SK-N-SH (cell line): ENCODE data around the gene SUMF1. TPM values are rescaled to one million over a fixed set of nuclear protein-coding genes. Genes with fewer than 3 reads are reported as not detected.

Source experiments
- CTCF ChIA-PET: fragments of 300-600, 350-600 bp; formaldehyde crosslinking; extraction: SDS; loops from one replicate; lab custom pipeline; 2021; lab: Yijun Ruan, JAX
- POLR2A ChIA-PET: fragments of 350-600 bp; sonication (Branson Sonifier 250); formaldehyde crosslinking; extraction: SDS; loops from one replicate; lab custom pipeline; 2020; ENCODE audit warnings: antibody characterized with exemption, inconsistent platforms; lab: Yijun Ruan, JAX
- DNase-seq: peaks from one replicate; pipeline ENCODE4 v3.0.0; 2012
- H2AFZ ChIP-seq: fragments of 200-600 bp; sonication (generic); 2 replicates; pipeline ENCODE4 v1.8.1; 2016; ENCODE audit warnings: antibody characterized with exemption, mild to moderate bottlenecking, low read depth
- H3F3A ChIP-seq: fragments of 200-600 bp; sonication (generic); replicated peaks from 2 replicates; pipeline ENCODE3; 2016; ENCODE audit warnings: antibody characterized with exemption, mild to moderate bottlenecking; ENCODE audit not compliant: insufficient read depth
- H3K27ac ChIP-seq, 2 experiments: fragments of 200-500 bp in 1 of 2; fragments of 200-600 bp in 1 of 2; sonication (Bioruptor generic) in 1 of 2; sonication (generic), shearing (Covaris generic) in 1 of 2; 2 replicates each; pipeline versions ENCODE4 v1.5.1 to v1.6.1; 2014 to 2016; ENCODE audit warnings: low read depth in 2 of 2, inconsistent platforms in 1 of 2, low read length in 1 of 2, mild to moderate bottlenecking in 1 of 2, mixed read lengths in 1 of 2
- H3K27me3 ChIP-seq: fragments of 200-600 bp; sonication (generic), shearing (Covaris generic); 2 replicates; pipeline ENCODE4 v1.6.1; 2016; ENCODE audit warnings: mixed run types; ENCODE audit not compliant: insufficient read depth
- H3K36me3 ChIP-seq, 2 experiments: fragments of 200-500 bp in 1 of 2; fragments of 200-600 bp in 1 of 2; sonication (Bioruptor generic) in 1 of 2; sonication (generic) in 1 of 2; replicated peaks in 1 of 2; 2 replicates each; pipeline versions ENCODE3 to v1.5.1; 2014 to 2016; ENCODE audit warnings: low read length in 1 of 2, mild to moderate bottlenecking in 1 of 2; ENCODE audit not compliant: insufficient read depth in 2 of 2, control insufficient read depth in 1 of 2
- H3K4me1 ChIP-seq, 2 experiments: fragments of 200-500 bp in 1 of 2; fragments of 200-600 bp in 1 of 2; sonication (Bioruptor generic) in 1 of 2; sonication (generic), shearing (Covaris generic) in 1 of 2; 2 replicates each; pipeline versions ENCODE4 v1.5.1 to v1.6.1; 2014 to 2016; ENCODE audit warnings: low read depth in 1 of 2, low read length in 1 of 2, mixed run types in 1 of 2; ENCODE audit not compliant: insufficient read depth in 2 of 2, control insufficient read depth in 1 of 2
- H3K4me2 ChIP-seq: fragments of 200-600 bp; sonication (generic), shearing (Covaris generic); 2 replicates; pipeline ENCODE4 v1.6.1; 2017; ENCODE audit warnings: mixed run types
- H3K4me3 ChIP-seq, 2 experiments: fragments of 200-500 bp in 1 of 2; fragments of 200-600 bp in 1 of 2; sonication (Bioruptor generic) in 1 of 2; sonication (generic), shearing (Covaris generic) in 1 of 2; 2 replicates each; pipeline versions ENCODE4 v1.5.1 to v1.8.1; 2014 to 2016; ENCODE audit warnings: low read depth in 2 of 2, inconsistent platforms in 1 of 2, low read length in 1 of 2, mild to moderate bottlenecking in 1 of 2, mixed read lengths in 1 of 2, moderate library complexity in 1 of 2
- H3K79me2 ChIP-seq: fragments of 200-600 bp; sonication (generic); 2 replicates; pipeline ENCODE4 v1.8.1; 2017; ENCODE audit warnings: mild to moderate bottlenecking; ENCODE audit not compliant: insufficient read depth
- H3K9ac ChIP-seq: fragments of 200-600 bp; sonication (generic); 2 replicates; pipeline ENCODE4 v1.6.1; 2017; ENCODE audit warnings: mixed run types
- H3K9me2 ChIP-seq: fragments of 200-600 bp; sonication (generic); 2 replicates; pipeline ENCODE4 v1.6.1; 2017; ENCODE audit warnings: mixed run types
- H3K9me3 ChIP-seq: fragments of 200-600 bp; sonication (generic); 2 replicates; pipeline ENCODE4 v1.6.1; 2017; ENCODE audit warnings: mixed run types, mild to moderate bottlenecking, moderate library complexity
- H4K20me1 ChIP-seq: fragments of 200-600 bp; sonication (generic); 2 replicates; pipeline ENCODE4 v1.6.1; 2017; ENCODE audit warnings: mild to moderate bottlenecking, mixed run types; ENCODE audit not compliant: insufficient read depth
- CTCF ChIP-seq: fragments of 200-600 bp; sonication (generic); IDR thresholded peaks from 2 replicates; pipeline ENCODE4 v1.6.1; 2017; ENCODE audit warnings: antibody characterized with exemption, mild to moderate bottlenecking, moderate library complexity
- EP300 ChIP-seq, 2 experiments: IDR thresholded peaks; 2 replicates each; pipeline versions ENCODE4 v1.4.0 to v1.6.1; 2012; ENCODE audit warnings: borderline replicate concordance in 1 of 2, low read depth in 1 of 2, low read length in 1 of 2
- EZH2phosphoT487 ChIP-seq: fragments of 200-600 bp; sonication (generic); IDR thresholded peaks from 2 replicates; pipeline ENCODE4 v1.6.1; 2017; ENCODE audit warnings: low read depth, mixed run types, mild to moderate bottlenecking, antibody characterized with exemption, moderate library complexity, borderline replicate concordance
- JUND ChIP-seq: IDR thresholded peaks from 2 replicates; pipeline ENCODE4 v1.4.0; 2012
- MEF2A ChIP-seq: IDR thresholded peaks from 2 replicates; pipeline ENCODE4 v1.4.0; 2012; ENCODE audit warnings: low read depth, borderline replicate concordance
- SIN3A ChIP-seq: IDR thresholded peaks from 2 replicates; pipeline ENCODE4 v1.6.1; 2012; ENCODE audit warnings: low read depth, mild to moderate bottlenecking, low read length, moderate library complexity, borderline replicate concordance
- TAF1 ChIP-seq: IDR thresholded peaks from 2 replicates; pipeline ENCODE4 v1.6.1; 2012; ENCODE audit warnings: low read depth, mild to moderate bottlenecking, low read length, moderate library complexity, borderline replicate concordance
- TCF12 ChIP-seq: IDR thresholded peaks from 2 replicates; pipeline ENCODE4 v1.4.0; 2012
- YY1 ChIP-seq: IDR thresholded peaks from 2 replicates; pipeline ENCODE4 v1.4.0; 2012; ENCODE audit warnings: low read depth, mild to moderate bottlenecking
- ZBTB33 ChIP-seq: IDR thresholded peaks from 2 replicates; pipeline ENCODE4 v1.4.0; 2012; ENCODE audit warnings: low read depth, borderline replicate concordance
- WGBS: methylation state at CpG from one replicate; pipeline ENCODE4 v1.1.6; 2017; ENCODE audit warnings: low lambda C conversion rate; 5-methylcytosine and 5-hydroxymethylcytosine counted together
- polyA plus RNA-seq, 3 experiments: library from polyadenylated mRNA; depleted of rRNA; stranded (reverse); fragments of >200 nt; gene quantifications; 2 replicates each; pipeline ENCODE4 v1.2.3, GENCODE V29; 2012

The SUMF1 gene
- polyA plus RNA-seq, 1 of the 3 experiments (the other 2 are of a cell fraction): 56.9 TPM

DNA sequence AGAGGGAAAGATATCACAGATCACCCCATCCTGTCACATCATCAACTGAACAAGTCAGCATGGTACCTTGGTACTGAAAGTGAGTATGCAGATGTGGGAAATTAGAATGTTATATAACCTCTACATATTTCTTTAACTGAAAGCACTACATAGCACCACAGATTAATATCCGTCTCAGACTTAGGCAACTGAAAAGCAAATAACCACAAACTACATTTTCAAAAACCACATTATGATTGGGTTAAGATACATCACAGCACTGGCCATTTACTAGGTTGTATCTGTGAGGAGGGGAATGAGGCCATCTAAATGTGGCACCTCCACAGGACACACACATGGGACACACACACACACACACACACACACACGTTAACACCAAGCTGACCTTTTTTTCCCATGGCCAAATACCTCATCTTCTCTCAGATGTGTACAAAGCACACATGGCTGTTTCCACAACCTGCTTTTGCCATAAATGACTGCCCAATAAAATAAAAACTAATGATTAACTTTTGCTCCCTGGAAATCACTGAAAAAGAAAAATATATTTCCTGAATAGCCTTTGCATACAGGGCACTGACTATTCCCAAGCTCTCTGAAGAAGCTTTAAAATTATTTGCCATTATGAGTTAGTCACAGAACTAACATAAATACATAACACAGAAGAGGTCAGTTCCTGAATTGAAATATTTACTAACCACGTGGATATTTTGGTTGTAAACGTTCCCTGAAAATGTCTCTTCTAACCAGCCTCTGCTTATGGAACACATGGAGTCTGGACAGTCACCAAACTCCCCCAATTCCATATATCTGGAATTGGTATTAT lies 60.1 kb downstream of the SUMF1 start:
- Histone ChIP-seq H3K4me1 (peaks cover 0 to 6% of the 10 kb centered on the region in 2 experiments; a peak in 1 of 4 replicates), H3K79me2 (no peaks in the 10 kb centered on the region), H3K9ac (no peak overlapping the region), H3F3A (no peaks in the 10 kb centered on the region), H3K27ac (no peak overlapping the region), H4K20me1 (no peaks in the 10 kb centered on the region), H3K27me3 (no peaks in the 10 kb centered on the region), H3K9me2 (no peaks in the 10 kb centered on the region), H3K9me3 (no peaks in the 10 kb centered on the region), H3K36me3 (peaks cover 0 to 2% of the 10 kb centered on the region in 2 experiments), H3K4me3 (no peak overlapping the region), H2AFZ (no peak overlapping the region), H3K4me2 (no peak overlapping the region)
- no peak for DNase-seq
- 65% methylated on average over 4 of the region's 4 CpGs for WGBS
- POLR2A ChIA-PET: no interaction called here
- CTCF ChIA-PET: no interaction called here
- TF ChIP-seq CTCF: no peak
- no peak for TF ChIP-seq ZBTB33

GRCh38 chr3:4404881-4405280 lies 62.2 kb downstream of the SUMF1 start:
- Histone ChIP-seq H3K9me3 (no peaks in the 10 kb centered on the region), H3K9me2 (no peaks in the 10 kb centered on the region), H3K4me3 (no peak overlapping the region), H4K20me1 (no peaks in the 10 kb centered on the region), H3K4me2 (no peak overlapping the region), H3K27ac (no peak overlapping the region), H3K4me1 (peaks cover 0 to 6% of the 10 kb centered on the region in 2 experiments; a peak in 1 of 4 replicates), H3K36me3 (no peaks in the 10 kb centered on the region), H3F3A (no peaks in the 10 kb centered on the region), H3K27me3 (no peaks in the 10 kb centered on the region), H2AFZ (no peak overlapping the region), H3K9ac (no peak overlapping the region), H3K79me2 (no peaks in the 10 kb centered on the region)
- WGBS: 100% methylated on average over 2 of the region's 2 CpGs
- TF ChIP-seq EP300 (IDR thresholded peaks at IDR 0.05; ENCODE audit: borderline replicate concordance in 1 of 2, low read depth in 1 of 2, low read length in 1 of 2): no peak
- TF ChIP-seq TAF1: no peak
- no peak for TF ChIP-seq JUND
- TF ChIP-seq CTCF: no peak
- TF ChIP-seq YY1: no peak
- TF ChIP-seq EZH2phosphoT487: no peak
- no peak for TF ChIP-seq SIN3A
- TF ChIP-seq MEF2A: no peak
- no peak for TF ChIP-seq TCF12
- no peak for DNase-seq
- ChIA-PET CTCF (interaction anchor here (1.6 kb wide), 1 partner anchor 228 kb away, joined by 5 read pairs; no protein-coding TSS in a partner anchor), POLR2A (no interaction called here)
